ENCODE data around the gene INCENP.

The INCENP gene

DNA sequence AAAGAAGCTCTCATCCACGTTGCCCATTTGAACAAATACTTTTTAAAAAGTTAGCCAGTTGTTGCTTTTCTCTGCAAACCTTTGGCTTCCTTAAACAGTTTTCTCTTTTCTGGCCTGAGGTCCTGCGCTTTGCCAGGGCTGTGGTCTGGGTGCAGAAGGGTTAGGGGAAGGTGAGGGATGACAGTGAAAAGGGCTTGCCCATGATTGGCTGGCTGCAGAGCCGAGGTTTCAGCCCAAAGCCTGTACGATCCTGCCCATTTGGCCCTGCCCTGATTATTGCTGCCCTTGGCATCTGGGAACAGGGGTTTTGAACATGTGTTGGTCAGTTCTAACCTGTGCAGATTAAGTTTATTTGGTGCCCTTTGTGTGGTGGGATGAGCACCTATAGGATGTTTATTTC lies 1.5 kb downstream of the INCENP start:
- DNase-seq = no peak

DNA sequence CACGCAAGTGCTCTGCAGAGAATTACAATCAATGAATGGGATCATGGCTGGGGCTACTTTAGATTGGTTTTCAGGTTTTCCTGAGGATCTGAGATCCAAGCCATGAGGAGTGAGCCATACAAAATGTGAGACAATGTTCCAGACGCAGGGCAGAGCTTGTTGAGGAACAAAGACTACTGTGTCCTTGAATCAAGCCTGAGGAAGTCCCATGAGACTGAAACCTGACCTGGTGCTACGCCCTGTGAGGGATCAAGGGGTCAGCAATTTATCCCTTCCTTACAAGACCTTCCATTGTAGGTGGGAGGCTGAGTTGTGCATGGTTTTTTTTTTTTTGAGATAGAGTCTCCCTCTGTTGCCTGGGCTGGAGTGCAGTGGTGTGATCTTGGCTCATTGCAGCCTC lies 2.1 kb downstream of the INCENP start:
- DNase-seq = no peak

DNA sequence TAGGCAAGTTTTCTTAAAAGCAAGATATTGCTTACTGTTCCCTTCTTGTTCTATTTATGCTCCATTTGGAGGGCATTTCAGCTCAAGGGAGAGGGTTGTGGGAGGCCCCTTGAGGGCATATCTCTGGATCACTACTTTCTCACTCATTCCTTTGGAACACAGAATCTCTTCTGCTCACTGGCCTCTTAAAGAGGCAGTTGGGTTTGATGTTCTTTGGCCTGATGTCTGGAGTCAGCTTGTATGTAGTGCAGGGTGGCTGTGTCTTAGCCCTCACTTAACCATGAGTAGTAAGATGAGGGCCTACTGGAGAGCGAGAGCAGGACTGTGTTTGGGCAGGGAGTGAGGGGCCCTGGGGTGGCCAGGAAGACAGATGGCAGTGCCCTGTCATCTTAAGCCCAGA lies 3.6 kb downstream of the INCENP start:
- no peak for DNase-seq

DNA sequence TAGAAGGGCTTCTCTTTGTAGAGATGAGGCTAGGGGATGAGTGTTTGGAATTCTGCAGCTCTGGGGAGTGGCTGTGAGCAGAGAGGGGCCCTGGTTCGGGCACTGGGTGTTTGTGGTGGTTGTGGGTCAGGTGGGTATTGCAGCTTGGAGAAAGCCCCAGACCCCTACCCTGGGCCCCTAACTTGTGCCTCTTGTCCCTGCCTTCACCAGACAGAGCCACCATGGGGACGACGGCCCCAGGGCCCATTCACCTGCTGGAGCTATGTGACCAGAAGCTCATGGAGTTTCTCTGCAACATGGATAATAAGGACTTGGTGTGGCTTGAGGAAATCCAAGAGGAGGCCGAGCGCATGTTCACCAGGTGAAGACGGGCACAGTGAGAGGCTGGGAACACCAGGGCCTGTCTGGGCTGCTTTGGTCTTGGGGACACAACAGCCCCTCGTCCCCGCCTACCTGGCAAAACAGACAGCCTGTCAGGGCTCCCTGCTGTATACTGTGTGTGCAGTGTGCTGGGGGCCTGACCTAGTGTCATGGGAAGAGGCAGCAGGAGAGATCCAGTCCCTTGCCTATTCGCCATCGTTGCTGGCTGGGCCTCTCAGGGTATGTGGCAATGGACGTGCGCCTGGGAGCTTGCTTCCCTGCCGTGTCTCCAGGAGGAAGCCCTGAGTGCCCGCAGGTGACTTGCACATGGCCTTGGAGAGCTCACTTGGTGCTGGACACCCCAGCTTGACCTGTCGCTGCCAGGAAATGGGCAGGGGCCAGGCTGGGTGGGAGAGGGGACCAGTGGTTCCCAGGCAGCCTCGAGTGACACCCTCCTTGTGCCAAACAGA lies 4.3 kb downstream of the INCENP start:
- no peak for DNase-seq

DNA sequence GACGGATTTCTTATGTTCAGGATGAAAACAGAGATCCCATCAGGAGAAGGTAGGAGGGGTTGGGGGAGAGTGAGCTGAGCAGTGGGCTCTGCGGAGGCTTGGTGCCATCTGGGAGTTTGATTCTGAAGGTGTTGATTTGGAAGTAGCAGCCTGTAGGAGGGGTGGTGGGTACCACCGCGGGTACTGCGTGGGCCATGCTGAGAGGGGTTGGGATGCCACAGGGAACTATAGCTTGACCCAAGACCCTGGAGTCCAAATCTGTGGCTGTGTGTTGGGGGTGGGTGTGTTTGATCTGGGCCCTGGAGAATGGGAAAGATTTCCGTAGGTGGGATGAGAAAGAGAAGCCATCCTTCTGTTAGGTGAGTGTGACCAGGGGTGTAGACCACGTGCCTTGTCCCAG lies 5.0 kb downstream of the INCENP start:
- DNase-seq = no peak

DNA sequence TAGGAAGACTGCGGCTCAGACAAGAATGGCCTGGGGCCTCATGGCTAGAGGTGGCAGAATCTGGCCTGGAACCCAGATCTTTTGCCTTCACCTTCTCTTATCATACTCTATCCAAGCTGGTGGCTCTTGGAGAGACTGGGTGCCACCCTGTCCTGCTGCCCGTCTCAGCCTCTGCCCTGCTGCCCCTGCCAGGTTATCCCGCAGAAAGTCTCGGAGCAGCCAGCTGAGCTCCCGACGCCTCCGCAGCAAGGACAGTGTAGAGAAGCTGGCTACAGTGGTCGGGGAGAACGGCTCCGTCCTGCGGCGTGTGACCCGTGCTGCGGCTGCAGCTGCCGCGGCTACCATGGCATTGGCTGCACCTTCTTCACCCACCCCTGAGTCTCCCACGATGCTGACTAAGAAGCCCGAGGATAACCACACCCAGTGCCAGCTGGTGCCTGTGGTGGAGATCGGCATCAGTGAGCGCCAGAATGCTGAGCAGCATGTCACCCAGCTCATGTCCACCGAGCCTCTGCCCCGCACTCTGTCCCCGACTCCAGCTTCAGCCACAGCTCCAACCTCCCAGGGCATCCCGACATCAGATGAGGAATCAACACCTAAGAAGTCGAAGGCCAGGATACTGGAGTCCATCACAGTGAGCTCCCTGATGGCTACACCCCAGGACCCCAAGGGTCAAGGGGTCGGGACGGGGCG lies 5.9 kb downstream of the INCENP start:
- no peak for DNase-seq

DNA sequence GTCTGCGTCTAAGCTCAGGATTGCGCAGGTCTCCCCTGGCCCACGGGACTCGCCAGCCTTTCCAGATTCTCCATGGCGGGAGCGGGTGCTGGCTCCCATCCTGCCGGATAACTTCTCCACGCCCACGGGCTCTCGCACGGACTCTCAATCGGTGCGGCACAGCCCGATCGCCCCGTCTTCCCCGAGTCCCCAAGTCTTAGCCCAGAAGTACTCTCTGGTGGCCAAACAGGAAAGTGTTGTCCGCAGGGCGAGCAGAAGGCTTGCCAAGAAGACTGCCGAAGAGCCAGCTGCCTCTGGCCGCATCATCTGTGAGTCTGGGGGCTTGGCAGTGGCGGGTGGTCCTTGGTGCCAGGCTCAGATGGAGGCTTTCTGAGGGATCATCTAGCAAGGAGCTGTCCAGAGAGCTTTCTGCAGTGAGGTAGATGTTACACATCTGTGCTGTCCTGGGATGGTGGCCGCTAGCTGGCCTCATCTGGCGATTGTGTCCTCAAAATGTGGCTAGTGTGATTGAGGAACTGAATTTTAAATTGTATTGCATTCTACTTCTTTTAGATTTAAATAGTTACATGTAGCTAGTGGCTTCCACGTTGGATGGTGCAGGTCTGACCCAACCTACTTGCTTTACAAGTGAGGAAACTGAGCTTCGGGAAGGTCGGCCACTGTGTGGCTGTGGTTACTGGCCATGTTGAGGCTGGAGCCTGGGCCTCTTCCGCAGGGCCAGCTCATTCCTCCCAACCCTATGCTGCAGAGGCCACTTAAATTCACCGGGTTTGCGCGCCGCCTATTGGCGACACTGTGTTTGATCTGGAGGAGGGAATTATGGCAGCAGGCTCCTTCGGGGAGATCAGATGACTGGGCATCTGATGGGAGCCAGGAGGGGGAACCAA lies 6.7 kb downstream of the INCENP start:
- DNase-seq = no peak

DNA sequence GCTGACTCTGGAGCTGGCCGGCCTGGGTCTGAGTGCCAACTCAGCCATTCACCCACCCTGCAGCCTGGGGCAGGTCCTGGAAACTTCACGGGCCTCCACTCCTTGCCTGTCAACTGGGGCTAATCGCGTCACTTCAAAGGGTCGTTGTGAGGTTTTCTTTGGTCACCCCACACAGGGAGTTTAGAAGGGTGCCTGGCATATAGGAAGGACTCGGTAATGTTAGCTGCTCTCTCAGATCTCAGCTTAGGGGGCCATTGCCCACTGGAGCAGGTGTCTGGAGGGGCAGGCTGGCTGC lies 7.3 kb downstream of the INCENP start:
- no peak for DNase-seq

DNA sequence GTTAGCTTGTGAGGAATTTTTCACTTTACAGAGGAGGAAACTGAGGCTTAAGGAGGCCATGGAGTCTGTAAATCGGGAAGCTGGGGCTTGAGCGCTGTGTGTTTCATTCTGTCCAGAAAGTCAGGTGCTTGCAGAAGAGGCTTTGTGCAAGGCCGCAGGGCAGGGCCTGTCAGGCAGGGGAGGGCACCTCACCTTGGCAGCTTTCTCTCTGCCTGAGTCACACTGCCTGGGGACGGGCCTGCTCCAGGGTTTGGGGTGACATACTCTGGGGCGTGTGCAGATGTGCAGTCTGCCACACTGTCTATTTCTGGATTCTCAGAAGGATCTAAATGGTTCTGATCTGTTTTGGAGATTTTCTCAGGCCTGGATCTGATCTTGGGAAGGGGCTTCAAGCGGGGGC lies 8.4 kb downstream of the INCENP start:
- no peak for DNase-seq

DNA sequence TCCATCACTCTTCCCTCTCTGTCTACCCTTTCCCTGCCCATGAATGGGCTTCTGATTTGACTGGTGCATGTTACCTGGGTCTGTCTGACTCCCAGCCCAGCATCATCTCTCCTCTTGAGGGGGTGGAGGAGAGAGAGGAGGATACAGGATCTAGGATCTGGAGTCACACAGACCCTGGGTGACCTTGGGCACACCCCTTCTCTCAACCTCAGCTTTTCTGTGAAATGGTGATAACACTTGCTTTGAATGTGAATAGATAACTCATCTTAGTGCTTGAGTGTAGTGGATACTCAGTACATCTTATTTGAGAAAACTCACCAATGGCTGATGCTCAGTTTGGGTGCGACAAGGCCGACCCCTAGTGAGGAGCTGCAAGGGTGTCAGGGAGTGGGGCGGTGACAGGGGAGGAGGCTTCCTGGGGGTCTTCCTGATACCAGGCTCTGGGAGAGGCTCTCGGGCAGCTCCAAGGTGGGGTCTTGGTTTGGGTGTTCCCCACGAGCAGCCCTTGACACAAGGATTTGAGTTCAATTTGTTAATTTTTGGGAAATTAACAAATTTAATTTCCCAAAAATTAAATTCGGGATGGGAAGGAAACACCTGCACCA lies 9.0 kb downstream of the INCENP start:
- DNase-seq = no peak

DNA sequence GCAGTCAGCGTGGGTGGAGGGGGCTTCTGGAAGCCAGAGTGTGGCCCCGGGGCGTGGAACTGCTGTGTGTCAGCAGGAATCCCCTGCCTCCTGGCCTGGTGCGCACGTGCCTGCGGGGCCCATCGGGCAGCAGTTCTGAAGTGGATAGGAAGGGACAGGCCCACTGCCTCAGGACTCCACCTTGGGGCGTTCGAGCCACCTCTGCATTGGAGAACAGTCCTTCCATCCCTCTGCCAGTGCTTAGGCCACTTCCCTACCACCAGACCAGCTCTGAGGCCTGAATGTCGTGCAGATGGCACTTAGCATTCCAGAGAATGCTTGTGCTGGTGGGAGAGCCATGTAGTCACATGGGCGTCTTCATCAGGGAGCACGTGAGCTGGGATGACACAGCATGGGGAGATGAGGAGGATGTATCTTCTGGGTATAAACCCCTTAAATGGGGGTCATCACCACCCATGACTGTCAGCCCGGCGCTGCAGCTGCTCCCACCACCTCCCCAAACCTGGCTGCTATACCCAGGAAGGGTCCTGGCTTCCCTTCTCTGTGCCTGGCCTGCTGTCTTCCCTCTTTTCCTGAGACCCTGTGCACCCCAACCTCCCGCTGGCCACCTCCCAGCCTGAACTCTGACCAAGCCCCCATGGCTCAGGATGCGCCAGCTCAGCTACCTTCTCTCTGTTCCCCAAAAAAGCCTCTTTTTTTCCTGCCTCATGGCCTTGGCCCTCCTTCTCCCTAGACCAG lies 9.7 kb downstream of the INCENP start:
- DNase-seq = no peak

DNA sequence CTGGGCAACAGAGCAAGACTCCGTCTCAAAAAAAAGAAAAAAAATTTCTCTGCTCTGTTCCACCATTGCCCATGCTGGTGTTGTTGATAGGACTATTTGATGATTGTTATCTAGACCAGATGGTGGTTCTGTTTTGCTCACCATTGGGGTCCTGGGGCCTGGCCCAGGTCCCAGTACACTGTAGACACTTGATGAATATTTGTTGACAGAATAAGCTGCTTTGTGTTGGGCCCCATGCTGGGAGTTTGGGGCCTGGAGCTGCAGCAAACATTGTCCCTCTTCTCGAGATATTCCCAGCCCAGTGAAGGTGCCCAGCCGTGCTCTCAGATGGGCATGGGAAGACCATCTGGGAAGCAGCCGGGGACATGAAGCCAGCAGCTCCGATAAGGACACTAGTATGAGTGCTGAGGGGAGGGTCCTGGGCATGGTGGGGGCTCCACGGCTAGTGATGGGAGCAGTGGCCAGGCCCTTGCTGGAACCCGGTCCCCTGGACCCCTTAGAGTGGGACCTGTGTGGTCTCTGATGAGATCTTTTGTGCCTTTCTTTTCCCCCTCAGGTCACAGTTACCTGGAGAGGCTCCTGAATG lies 13.6 kb downstream of the INCENP start:
- no peak for DNase-seq

DNA sequence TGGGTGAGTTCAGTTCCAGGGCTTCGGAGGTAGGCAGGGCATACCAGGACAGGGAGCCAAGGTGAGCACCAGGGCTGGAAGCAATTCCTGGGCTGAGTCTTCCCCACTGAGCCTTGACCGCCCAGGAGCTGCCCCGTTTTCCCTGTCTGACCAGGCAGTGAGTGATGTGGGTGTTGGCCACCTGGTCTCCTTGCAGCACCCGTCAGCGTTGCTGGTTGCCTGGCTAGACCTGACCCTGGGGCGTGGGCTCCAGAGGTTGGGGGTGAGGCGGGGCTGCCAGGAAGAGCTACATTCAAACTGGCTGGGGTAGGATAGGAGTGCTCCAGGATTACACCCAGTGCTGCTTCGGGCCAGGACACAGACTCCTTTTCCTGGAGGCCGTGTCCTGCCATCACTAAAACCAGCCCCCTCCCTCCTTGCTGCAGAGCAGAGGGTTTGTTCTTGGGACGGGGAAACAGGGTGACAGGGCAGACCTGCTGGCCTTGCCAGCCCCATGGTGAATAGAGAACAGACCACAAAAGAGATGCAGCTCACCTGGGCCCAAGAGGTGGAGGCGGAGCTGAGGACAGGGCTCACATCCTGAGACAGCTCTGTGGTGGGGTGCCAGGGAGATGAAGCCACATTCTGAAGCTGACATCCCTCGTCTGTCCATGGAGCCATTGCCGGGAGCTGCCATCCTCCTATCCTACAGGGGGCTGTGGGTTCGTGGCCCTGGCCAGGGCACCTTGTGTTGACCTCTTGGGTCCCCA lies 14.2 kb downstream of the INCENP start:
- DNase-seq = no peak

DNA sequence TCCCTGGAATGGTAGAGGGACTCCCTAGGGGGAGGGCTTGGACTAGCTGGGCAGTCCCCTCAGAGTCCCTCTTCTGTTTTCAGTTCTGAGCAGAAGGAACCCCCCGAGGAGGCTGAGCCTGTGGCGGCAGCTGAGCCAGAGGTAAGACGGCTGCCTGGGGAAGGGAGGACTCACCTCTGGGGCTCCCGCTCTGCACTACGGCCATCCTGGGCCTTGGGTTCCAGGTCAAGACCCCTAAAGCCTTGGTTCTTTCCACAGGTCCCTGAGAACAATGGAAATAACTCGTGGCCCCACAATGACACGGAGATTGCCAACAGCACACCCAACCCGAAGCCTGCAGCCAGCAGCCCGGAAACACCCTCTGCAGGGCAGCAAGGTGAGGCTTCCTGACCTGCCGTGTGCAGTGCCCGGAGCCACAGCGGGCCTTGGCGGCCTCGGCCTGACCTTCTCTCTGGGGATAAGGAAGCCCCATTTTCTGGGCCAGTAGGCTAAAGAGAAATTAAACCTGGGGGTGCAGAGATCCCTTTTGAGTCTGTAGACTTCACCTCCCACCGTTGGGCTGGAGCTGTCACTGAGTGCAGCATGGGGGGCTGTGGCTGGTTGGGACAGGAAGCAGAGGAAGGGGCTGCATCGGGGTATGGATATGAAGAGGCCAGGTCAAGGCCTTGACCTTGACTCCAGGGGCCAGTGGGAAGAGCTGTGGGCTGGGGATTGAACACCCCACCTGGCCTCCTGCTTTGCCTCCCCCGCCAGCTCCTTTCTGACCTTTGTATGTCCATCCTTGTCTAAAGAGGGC lies 15.0 kb downstream of the INCENP start:
- no peak for DNase-seq

DNA sequence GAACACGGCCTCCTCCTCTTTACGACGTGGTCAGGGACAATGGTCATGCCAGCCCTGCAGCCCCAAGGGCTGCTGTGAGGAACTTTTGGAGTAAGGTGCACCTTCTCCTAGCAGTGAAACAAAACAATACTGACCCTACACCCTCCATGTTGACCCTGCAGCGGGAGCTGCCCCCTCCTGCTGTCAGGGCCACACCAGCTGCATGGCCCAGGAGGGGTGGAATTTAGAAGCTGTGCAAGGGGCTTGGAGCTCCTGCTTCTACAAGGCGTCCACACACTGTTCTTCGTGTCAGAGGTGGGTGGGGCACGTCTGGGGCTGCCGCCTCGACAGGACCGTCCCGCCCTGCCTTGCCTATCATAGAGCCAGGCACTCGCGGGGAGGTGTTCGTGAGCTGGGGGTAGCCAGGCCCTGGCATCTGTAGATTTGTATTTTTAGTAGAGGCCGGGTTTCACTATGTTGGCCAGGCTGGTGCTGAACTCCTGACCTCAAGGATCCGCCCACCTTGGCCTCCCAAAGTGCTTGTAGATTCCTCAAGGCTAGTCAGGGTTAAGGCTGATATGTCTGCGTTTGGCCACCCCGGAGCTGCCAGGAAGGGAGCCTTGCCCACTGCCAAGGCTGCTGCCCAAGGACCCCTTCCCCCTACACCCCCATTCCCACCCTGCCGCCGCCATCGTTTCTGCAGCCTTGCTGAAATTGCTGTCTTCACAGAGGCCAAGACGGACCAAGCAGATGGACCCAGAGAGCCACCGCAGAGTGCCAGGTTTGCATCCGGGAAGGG lies 15.9 kb downstream of the INCENP start:
- no peak for DNase-seq

DNA sequence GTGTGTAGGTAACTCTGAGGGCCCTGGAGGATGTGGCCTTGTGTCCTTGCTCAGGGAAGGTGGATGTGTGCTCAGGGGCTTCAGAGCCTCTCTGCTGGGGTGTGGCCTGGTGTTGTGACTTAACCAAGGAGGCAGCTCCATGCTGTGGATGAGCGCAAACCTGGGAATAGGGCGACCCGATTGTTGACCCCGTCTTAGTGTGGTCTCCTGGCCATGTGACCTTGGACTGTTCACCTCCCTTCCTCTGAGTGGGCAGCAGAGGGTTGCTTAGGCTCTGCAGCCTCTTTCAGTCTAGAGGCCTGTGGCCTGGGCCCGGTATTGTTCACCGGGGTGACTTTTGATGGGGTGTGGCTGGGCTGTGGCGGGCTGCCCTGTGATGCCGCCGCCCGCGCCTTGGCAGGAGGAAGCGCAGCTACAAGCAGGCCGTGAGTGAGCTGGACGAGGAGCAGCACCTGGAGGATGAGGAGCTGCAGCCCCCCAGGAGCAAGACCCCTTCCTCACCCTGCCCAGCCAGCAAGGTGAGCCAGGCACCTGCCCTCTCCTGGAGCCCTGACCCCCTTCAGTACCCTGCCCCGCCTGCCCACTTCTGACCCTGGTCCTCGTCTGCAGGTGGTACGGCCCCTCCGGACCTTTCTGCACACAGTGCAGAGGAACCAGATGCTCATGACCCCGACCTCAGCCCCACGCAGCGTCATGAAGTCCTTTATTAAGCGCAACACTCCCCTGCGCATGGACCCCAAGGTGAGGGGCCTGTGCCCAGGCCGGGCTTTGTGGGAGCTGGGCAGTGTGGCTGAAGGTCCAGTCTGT lies 16.7 kb downstream of the INCENP start:
- peak in 1 of 2 experiments; percentile 13 for DNase-seq

DNA sequence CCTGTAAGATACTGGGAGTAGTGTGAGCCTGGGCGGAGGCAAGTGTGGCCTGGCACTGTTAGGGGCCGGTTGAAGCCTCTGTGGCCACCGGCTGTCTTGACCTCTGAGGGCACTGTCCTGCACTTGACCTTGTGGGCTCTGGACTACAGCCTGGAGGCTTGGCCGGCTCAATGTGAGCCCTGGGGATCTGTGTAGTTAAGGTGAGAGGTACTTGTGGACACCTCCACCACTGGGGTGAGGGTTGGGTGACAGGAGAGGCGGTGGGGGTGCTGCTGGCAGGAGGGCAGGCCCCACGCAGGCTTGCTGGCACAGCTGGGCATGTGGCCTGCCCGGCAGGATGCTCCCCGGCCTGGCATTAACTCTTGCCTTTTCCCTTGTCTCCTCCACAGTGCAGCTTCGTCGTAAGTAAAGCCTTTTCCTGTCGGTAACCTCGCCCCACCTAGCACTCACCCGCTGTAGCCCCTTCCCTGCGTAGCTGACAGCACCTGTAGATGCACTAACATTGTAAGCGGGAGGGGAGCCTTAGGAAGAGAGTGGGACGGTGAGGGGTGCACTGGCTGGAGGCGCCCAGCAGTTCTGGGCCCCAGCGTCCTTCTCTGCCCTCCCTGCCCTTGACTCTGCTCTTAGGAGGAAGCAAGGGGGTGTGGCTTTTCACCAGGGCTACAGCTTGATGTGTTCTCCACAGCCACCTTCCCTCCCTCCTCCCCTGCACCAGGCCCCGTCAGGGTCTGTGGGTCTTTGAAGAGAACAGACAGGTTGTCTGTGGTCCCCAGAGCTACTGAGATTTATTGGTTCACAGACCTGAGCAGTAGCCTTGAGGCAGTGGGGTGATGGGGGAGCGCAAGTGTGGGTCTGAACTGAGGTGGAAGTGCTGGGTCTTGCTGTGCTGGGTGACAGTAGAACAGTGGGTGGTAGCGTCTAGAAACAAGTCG lies 17.6 kb downstream of the INCENP start:
- DNase-seq = peak in 1 of 2 experiments; percentile 12

DNA sequence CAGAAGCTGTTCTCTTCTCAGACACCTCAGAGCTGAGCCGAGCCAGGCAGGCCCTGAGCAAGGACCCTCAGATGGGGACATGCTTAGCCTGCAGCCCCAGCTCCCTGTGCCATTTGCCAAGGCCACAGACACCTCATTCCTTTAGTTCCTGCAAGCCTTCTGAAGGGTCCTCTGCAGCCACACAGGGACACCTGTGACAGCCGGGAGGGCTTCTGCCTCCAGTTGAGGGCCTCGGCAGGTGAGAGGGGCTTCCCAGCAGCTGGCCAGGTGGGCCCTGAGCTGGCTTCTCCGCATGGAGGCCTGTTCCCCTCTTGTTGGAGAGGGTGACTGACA lies 18.2 kb downstream of the INCENP start:
- peak; percentile 8 to 11 for DNase-seq
